Activated naive CD8-positive, alpha-beta T cell treated with anti-CD3 and anti-CD28 coated beads, Interleukin-2, amount 50 U/mL, for 16 hours (primary cell): Measurements from ENCODE around the gene HAUS2.
A peak's percentile ranks its signal among the peaks of the same experiment; 100 is the strongest.
"Not testable (repeated sequence)": the region's sequence is repeated elsewhere in the genome, so short reads cannot be mapped to it uniquely, and the experiment has no call there.

Experiments used
- DNase-seq: peaks from one replicate; pipeline ENCODE4 v3.0.0-alpha.2; 2020; ENCODE audit warnings: low read depth, low spot score

The HAUS2 gene

GRCh38 chr15:42575188-42576039 is 26.8 kb downstream of the HAUS2 start, which contains the start of gene STARD9:
Gene STARD9 (plus strand): TSS chr15:42575606. CDS start chr15:42575716, 110 bp downstream.
- DNase-seq: peak; percentile 88

GRCh38 chr15:42576040-42576594 is 27.5 kb downstream of the HAUS2 start:
- DNase-seq: no peak

- no peak for DNase-seq
These were observed 28.1 kb downstream of the HAUS2 start for GRCh38 chr15:42576776-42577175.

- no peak for DNase-seq
These were observed 28.9 kb downstream of the HAUS2 start for GRCh38 chr15:42577514-42578031.

DNA sequence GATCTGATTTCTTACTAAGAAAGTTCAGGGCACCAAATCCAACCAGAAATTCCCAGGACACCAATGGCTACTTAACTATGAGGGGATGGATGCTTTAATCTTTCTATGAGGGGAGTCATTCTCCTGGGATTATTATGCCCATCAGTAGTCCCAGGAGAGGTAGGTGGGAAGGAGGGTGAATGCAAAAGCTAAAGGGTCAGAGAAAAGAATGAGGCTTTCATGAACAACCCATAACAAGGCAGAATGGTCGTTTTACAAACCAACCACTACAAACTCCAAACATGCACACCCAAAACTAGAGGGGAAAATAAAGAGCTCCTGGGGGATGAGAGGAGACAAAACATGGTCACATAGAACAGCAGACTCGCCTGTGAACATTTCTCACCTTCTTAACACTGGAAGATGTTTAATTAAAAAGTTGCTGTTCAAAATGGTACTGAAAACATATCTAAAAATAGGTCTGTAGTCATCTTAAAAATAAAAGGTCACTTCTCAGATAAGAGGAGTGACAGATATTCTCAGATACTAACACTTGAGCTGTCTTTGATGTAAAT is 30.4 kb downstream of the HAUS2 start:
- DNase-seq: no peak

DNA sequence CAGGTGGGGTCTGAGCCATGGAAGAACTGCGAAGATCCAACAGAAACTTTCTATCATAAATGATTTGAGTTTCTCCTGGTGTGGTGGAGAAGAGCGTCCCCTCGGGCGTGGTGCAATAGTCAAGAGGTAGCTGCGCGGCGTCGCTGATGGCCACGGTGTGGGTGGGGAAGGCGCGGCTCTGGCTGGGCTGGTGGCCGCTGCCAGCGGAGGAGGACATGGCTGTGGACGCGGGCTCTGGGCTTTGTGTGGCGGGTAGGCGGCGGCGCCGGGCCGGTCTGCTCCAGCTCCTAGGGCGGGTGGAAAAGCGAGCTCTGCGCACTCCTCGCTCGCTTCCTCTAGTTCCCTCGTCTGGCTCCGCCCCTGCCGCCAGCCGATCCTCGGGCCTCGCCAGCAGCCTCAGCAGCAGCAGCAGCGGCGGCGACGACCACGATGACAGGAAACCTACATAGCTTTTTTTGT is 32.7 kb downstream of the HAUS2 start:
- DNase-seq: peak; percentile 45

GRCh38 chr15:42582569-42583375 is 34.1 kb downstream of the HAUS2 start:
- DNase-seq: no peak

- DNase-seq: no peak
These were observed 35.6 kb downstream of the HAUS2 start for GRCh38 chr15:42584031-42584765.

GRCh38 chr15:42590619-42591237 is 42.1 kb downstream of the HAUS2 start:
- DNase-seq: no peak

GRCh38 chr15:42591238-42591934 is 42.7 kb downstream of the HAUS2 start:
- DNase-seq: no peak

GRCh38 chr15:42592716-42593115 is 44.1 kb downstream of the HAUS2 start:
- DNase-seq: no peak

DNA sequence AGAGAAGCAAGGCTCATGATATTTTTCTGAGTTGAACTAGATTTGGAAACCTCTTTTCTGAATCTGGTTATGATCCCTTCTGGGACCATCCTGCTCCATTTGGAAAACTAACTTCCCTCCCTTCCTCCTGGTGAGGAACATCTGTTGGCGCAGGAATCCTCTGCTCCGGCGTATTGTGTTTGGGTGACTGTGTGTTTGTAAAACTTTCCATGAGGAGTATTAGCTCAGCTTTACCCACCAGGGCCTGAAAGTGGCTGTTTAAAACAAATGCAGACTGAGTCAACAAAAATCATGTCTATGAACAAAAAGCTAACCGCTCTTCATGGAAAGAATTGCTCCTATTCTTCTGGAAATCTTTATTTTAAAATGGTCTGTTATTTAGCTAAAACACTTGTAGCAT is 44.5 kb downstream of the HAUS2 start:
- DNase-seq: no peak

DNA sequence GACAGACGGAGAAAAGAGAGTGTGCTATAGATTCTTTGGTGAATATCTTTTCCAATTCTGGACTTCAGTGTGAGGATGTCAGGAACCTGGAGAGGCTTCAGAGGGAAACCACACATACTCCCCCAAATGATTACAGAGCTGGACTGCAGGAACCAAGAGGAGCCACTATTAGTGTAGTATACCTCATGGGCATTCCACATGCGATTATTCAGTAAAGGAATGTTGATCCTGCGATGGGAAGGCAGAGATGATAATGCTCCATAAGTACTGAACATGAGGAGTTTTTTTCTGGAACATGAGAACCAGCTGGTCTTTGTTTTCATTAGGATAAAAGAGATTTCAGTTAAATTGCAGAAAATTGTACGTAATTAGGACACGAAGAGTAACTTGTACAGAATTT is 45.5 kb downstream of the HAUS2 start:
- no peak for DNase-seq

- no peak for DNase-seq
These were observed 47.1 kb downstream of the HAUS2 start for GRCh38 chr15:42595626-42596240.

DNA sequence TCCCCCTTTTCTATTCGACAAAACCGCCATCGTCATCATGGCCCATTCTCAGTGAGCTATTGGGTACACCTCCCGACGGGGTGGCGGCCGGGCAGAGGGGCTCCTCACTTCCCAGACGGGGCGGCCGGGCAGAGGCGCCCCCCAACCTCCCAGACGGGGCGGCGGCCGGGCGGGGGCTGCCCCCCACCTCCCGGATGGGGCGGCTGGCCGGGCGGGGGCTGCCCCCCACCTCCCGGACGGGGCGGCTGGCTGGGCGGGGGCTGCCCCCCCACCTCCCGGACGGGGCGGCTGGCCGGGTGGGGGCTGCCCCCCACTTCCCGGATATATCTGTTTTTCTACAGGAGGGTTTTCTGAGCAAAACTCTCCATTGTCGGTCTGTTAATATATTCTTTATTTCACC is 52.7 kb downstream of the HAUS2 start:
- not testable (repeated sequence) for DNase-seq

GRCh38 chr15:42602501-42602900 is 53.9 kb downstream of the HAUS2 start:
- no peak for DNase-seq

DNA sequence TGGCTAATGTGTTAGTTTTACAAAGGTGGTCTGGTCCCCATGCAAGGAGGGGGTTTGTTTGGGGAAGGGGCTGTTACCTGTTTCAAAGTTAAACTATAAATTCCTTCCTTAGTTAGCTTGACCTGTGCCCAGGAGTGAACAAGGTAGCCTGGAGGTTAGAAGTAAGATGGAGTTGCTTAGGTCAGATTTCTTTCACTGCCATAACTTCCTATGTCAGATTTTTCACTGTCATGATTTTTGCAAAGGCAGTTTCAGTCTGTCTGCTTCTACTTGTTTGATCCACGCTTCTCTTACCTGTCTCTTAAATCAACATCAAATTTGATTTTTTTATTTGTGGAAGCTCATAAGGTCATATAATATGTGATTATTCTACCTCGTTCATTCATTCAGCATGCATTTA is 55.3 kb downstream of the HAUS2 start:
- no peak for DNase-seq

- DNase-seq: no peak
These were observed 56.5 kb downstream of the HAUS2 start for GRCh38 chr15:42604894-42605744.

DNA sequence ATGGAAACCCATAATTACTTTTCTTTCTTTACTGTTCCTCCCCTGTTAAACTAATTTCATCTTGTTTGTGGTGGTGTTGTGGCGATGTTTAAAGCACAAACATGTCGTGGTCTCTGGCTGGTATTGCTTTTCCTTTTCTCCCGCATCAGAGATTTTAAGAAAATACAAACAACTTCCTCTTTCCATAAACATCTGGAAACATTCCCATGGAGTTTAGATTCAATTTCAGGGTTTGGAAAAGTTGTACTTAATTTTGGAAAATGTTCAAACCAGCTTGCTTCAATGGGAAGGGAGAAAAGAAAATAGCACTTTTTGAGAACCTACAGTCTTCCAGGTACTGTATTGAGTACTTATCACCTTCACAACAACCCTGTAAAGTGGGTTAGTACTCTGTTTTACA is 57.2 kb downstream of the HAUS2 start:
- DNase-seq: no peak
